Measurements from ENCODE around the gene SCUBE2.

DNA sequence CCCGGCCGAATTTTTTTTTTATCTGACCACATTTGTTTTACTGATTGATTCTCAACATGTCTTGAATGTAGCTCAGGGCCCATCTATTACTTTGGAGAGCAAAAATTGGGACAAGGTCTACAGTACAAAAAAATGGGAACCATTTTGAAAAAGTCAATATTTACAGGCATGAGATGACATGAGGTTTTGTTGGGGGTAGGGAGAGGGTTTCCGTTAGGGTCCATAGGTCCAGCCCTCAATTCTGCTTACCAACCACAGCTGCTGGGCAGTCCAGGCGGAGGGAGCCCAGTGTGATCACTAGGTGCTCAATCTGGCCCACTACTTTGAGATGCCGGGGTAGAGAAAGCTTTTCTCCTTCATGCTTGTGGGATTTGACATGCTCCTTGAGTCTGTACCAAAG is 105.9 kb downstream of the SCUBE2 start:
- TF ChIP-seq, protein P1, sequence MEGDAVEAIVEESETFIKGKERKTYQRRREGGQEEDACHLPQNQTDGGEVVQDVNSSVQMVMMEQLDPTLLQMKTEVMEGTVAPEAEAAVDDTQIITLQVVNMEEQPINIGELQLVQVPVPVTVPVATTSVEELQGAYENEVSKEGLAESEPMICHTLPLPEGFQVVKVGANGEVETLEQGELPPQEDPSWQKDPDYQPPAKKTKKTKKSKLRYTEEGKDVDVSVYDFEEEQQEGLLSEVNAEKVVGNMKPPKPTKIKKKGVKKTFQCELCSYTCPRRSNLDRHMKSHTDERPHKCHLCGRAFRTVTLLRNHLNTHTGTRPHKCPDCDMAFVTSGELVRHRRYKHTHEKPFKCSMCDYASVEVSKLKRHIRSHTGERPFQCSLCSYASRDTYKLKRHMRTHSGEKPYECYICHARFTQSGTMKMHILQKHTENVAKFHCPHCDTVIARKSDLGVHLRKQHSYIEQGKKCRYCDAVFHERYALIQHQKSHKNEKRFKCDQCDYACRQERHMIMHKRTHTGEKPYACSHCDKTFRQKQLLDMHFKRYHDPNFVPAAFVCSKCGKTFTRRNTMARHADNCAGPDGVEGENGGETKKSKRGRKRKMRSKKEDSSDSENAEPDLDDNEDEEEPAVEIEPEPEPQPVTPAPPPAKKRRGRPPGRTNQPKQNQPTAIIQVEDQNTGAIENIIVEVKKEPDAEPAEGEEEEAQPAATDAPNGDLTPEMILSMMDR (IDR thresholded peaks at IDR 0.05; ENCODE audit: low read depth, low read length): no peak
- TF ChIP-seq POLR2A (IDR thresholded peaks at IDR 0.05; ENCODE audit: extremely low read depth, insufficient read length) (no peak), MAX (IDR thresholded peaks at IDR 0.05; ENCODE audit: low read depth, low read length) (no peak)
